ENCODE measurements around the gene ERP44.
"Not testable (repeated sequence)": the region's sequence is repeated elsewhere in the genome, so short reads cannot be mapped to it uniquely, and the experiment has no call there.

DNA sequence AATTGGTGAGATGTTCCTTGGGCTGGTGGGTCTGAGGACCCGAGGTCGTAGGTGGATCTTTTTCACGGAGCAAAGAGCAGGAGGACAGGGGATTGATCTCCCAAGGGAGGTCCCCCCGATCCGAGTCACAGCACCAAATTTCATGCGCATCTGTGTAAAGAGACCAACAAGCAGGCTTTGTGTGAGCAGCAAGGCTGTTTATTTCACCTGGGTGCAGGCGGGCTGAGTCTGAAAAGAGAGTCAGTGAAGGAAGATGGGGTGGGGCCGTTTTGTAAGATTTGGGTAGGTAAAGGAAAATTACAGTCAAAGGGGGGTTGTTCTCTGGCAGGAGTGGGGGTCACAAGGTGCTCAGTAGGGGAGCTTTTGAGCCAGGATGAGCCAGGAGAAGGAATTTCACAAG, 47.2 kb upstream of the ERP44 start:
- TF ChIP-seq, protein P1, sequence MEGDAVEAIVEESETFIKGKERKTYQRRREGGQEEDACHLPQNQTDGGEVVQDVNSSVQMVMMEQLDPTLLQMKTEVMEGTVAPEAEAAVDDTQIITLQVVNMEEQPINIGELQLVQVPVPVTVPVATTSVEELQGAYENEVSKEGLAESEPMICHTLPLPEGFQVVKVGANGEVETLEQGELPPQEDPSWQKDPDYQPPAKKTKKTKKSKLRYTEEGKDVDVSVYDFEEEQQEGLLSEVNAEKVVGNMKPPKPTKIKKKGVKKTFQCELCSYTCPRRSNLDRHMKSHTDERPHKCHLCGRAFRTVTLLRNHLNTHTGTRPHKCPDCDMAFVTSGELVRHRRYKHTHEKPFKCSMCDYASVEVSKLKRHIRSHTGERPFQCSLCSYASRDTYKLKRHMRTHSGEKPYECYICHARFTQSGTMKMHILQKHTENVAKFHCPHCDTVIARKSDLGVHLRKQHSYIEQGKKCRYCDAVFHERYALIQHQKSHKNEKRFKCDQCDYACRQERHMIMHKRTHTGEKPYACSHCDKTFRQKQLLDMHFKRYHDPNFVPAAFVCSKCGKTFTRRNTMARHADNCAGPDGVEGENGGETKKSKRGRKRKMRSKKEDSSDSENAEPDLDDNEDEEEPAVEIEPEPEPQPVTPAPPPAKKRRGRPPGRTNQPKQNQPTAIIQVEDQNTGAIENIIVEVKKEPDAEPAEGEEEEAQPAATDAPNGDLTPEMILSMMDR (conservative IDR thresholded peaks at IDR 0.05), result not testable (repeated sequence)
- not testable (repeated sequence) for TF ChIP-seq EZH2 (IDR thresholded peaks at IDR 0.05; ENCODE audit: low read depth)

Measured in PC-9 (cell line).